ENCODE data around the gene TUBA1C.

GRCh38 chr12:49232940-49233841 lies 31.7 kb upstream of the TUBA1C start:
- TF ChIP-seq CBX3 (IDR thresholded peaks at IDR 0.05; ENCODE audit: borderline replicate concordance in 1 of 2, low read length in 2 of 2) (peak in 1 of 2 experiments; percentile 84; a peak in 1 of 3 replicates), DIDO1 (tag; IDR thresholded peaks at IDR 0.05; ENCODE audit: low read depth) (no peak), FOXJ3 (CRISPR knock-in tag; IDR thresholded peaks at IDR 0.05) (no peak), EZH2 (IDR thresholded peaks at IDR 0.05; ENCODE audit: borderline replicate concordance, low read depth, low read length) (no peak), FOXK1 (CRISPR knock-in tag; IDR thresholded peaks at IDR 0.05; ENCODE audit: borderline replicate concordance) (0 out of 2 replicates have a peak, but pooled peaks have one; percentile 46), POLR2AphosphoS5 (IDR thresholded peaks at IDR 0.05; ENCODE audit: control insufficient read depth, insufficient read depth, low read depth, low read length) (peak; percentile 98), ZNF449 (CRISPR knock-in tag; IDR thresholded peaks at IDR 0.05) (no peak), TAF1 (IDR thresholded peaks at IDR 0.05; ENCODE audit: control insufficient read depth, extremely low read depth, insufficient read depth, low read length, severe bottlenecking) (peak; percentile 49), TRIM24 (IDR thresholded peaks at IDR 0.05) (peak; percentile 93 to 94)

Measured in K562 (cell line).